ENCODE results near the gene SUGCT.
"Not testable (repeated sequence)": the region's sequence is repeated elsewhere in the genome, so short reads cannot be mapped to it uniquely, and the experiment has no call there.

Gene SUGCT

GRCh38 chr7:40211276-40212003, 76.6 kb downstream of the SUGCT start:
- H3K27ac ChIP-seq (ENCODE audit: low read length) = no peak overlapping the region
- no peak overlapping the region for H3K9ac ChIP-seq (ENCODE audit: low read length)
- no peaks in the 10 kb centered on the region for H3K36me3 ChIP-seq (ENCODE audit: control insufficient read depth, low read depth, low read length)
- no peaks in the 10 kb centered on the region for H3K27me3 ChIP-seq (ENCODE audit: control insufficient read depth, insufficient read depth, low read length)
- H3K4me1 ChIP-seq (ENCODE audit: control insufficient read depth, low read depth, low read length) = no peaks in the 10 kb centered on the region
- no peaks in the 10 kb centered on the region for H3K9me3 ChIP-seq (ENCODE audit: control insufficient read depth, low read depth, low read length)
- no peak overlapping the region for H3K4me3 ChIP-seq (ENCODE audit: low read length)

GRCh38 chr7:40213291-40213690, 78.5 kb downstream of the SUGCT start:
- H3K4me3 ChIP-seq (ENCODE audit: low read length) = no peak overlapping the region

GRCh38 chr7:40213856-40214255, 79.1 kb downstream of the SUGCT start:
- Histone ChIP-seq H3K36me3 (ENCODE audit: control insufficient read depth, low read depth, low read length) (no peaks in the 10 kb centered on the region), H3K4me1 (ENCODE audit: control insufficient read depth, low read depth, low read length) (no peaks in the 10 kb centered on the region), H3K27me3 (ENCODE audit: control insufficient read depth, insufficient read depth, low read length) (no peaks in the 10 kb centered on the region), H3K9me3 (ENCODE audit: control insufficient read depth, low read depth, low read length) (no peaks in the 10 kb centered on the region), H3K9ac (ENCODE audit: low read length) (no peak overlapping the region), H3K4me3 (ENCODE audit: low read length) (no peak overlapping the region), H3K27ac (ENCODE audit: low read length) (no peak overlapping the region)

More at GRCh38 chr7:40213291-40213690, 78.5 kb downstream of the SUGCT start:
- no peak overlapping the region for H3K9ac ChIP-seq (ENCODE audit: low read length)
- H3K9me3 ChIP-seq (ENCODE audit: control insufficient read depth, low read depth, low read length) = no peaks in the 10 kb centered on the region
- no peak overlapping the region for H3K27ac ChIP-seq (ENCODE audit: low read length)
- H3K27me3 ChIP-seq (ENCODE audit: control insufficient read depth, insufficient read depth, low read length) = no peaks in the 10 kb centered on the region
- H3K4me1 ChIP-seq (ENCODE audit: control insufficient read depth, low read depth, low read length) = no peaks in the 10 kb centered on the region
- no peaks in the 10 kb centered on the region for H3K36me3 ChIP-seq (ENCODE audit: control insufficient read depth, low read depth, low read length)

GRCh38 chr7:40218612-40219011, 83.8 kb downstream of the SUGCT start:
- H3K27me3 ChIP-seq (ENCODE audit: control insufficient read depth, insufficient read depth, low read length); H3K27ac ChIP-seq (ENCODE audit: low read length); H3K4me1 ChIP-seq (ENCODE audit: control insufficient read depth, low read depth, low read length); H3K9ac ChIP-seq (ENCODE audit: low read length); H3K36me3 ChIP-seq (ENCODE audit: control insufficient read depth, low read depth, low read length); H3K9me3 ChIP-seq (ENCODE audit: control insufficient read depth, low read depth, low read length); H3K4me3 ChIP-seq (ENCODE audit: low read length): not testable (repeated sequence)

- Histone ChIP-seq H3K27ac (ENCODE audit: low read length) (no peak overlapping the region), H3K36me3 (ENCODE audit: control insufficient read depth, low read depth, low read length) (no peaks in the 10 kb centered on the region), H3K27me3 (ENCODE audit: control insufficient read depth, insufficient read depth, low read length) (no peaks in the 10 kb centered on the region), H3K4me3 (ENCODE audit: low read length) (no peak overlapping the region), H3K9ac (ENCODE audit: low read length) (no peak overlapping the region), H3K4me1 (ENCODE audit: control insufficient read depth, low read depth, low read length) (no peaks in the 10 kb centered on the region), H3K9me3 (ENCODE audit: control insufficient read depth, low read depth, low read length) (no peaks in the 10 kb centered on the region)
These were observed 85.1 kb downstream of the SUGCT start for GRCh38 chr7:40219917-40220316.

GRCh38 chr7:40220421-40220911, 85.7 kb downstream of the SUGCT start:
- Histone ChIP-seq H3K27me3 (ENCODE audit: control insufficient read depth, insufficient read depth, low read length) (no peaks in the 10 kb centered on the region), H3K27ac (ENCODE audit: low read length) (no peak overlapping the region), H3K9ac (ENCODE audit: low read length) (no peak overlapping the region), H3K36me3 (ENCODE audit: control insufficient read depth, low read depth, low read length) (no peaks in the 10 kb centered on the region), H3K4me1 (ENCODE audit: control insufficient read depth, low read depth, low read length) (no peaks in the 10 kb centered on the region), H3K9me3 (ENCODE audit: control insufficient read depth, low read depth, low read length) (no peaks in the 10 kb centered on the region), H3K4me3 (ENCODE audit: low read length) (no peak overlapping the region)

GRCh38 chr7:40221836-40222235, 87.0 kb downstream of the SUGCT start:
- H3K9me3 ChIP-seq (ENCODE audit: control insufficient read depth, low read depth, low read length) = no peaks in the 10 kb centered on the region
- H3K27ac ChIP-seq (ENCODE audit: low read length) = no peak overlapping the region
- H3K36me3 ChIP-seq (ENCODE audit: control insufficient read depth, low read depth, low read length) = no peaks in the 10 kb centered on the region
- H3K27me3 ChIP-seq (ENCODE audit: control insufficient read depth, insufficient read depth, low read length) = no peaks in the 10 kb centered on the region
- H3K4me1 ChIP-seq (ENCODE audit: control insufficient read depth, low read depth, low read length) = no peaks in the 10 kb centered on the region
- H3K9ac ChIP-seq (ENCODE audit: low read length) = no peak overlapping the region
- no peak overlapping the region for H3K4me3 ChIP-seq (ENCODE audit: low read length)

GRCh38 chr7:40223451-40224127, 88.8 kb downstream of the SUGCT start:
- H3K27ac ChIP-seq (ENCODE audit: low read length) = no peak overlapping the region
- no peak overlapping the region for H3K4me3 ChIP-seq (ENCODE audit: low read length)
- H3K27me3 ChIP-seq (ENCODE audit: control insufficient read depth, insufficient read depth, low read length) = no peaks in the 10 kb centered on the region
- no peak overlapping the region for H3K9ac ChIP-seq (ENCODE audit: low read length)
- H3K36me3 ChIP-seq (ENCODE audit: control insufficient read depth, low read depth, low read length) = no peaks in the 10 kb centered on the region
- no peaks in the 10 kb centered on the region for H3K4me1 ChIP-seq (ENCODE audit: control insufficient read depth, low read depth, low read length)
- H3K9me3 ChIP-seq (ENCODE audit: control insufficient read depth, low read depth, low read length) = no peaks in the 10 kb centered on the region

- Histone ChIP-seq H3K9ac (ENCODE audit: low read length) (no peak overlapping the region), H3K4me3 (ENCODE audit: low read length) (no peak overlapping the region), H3K27ac (ENCODE audit: low read length) (no peak overlapping the region), H3K4me1 (ENCODE audit: control insufficient read depth, low read depth, low read length) (peaks cover 4% of the 10 kb centered on the region), H3K27me3 (ENCODE audit: control insufficient read depth, insufficient read depth, low read length) (no peaks in the 10 kb centered on the region), H3K36me3 (ENCODE audit: control insufficient read depth, low read depth, low read length) (no peaks in the 10 kb centered on the region), H3K9me3 (ENCODE audit: control insufficient read depth, low read depth, low read length) (no peaks in the 10 kb centered on the region)
These were observed 95.3 kb downstream of the SUGCT start for GRCh38 chr7:40230101-40230500.

GRCh38 chr7:40231796-40232195, 97.0 kb downstream of the SUGCT start:
- no peak overlapping the region for H3K4me3 ChIP-seq (ENCODE audit: low read length)
- no peaks in the 10 kb centered on the region for H3K9me3 ChIP-seq (ENCODE audit: control insufficient read depth, low read depth, low read length)
- H3K27me3 ChIP-seq (ENCODE audit: control insufficient read depth, insufficient read depth, low read length) = no peaks in the 10 kb centered on the region
- no peaks in the 10 kb centered on the region for H3K36me3 ChIP-seq (ENCODE audit: control insufficient read depth, low read depth, low read length)
- no peak overlapping the region for H3K9ac ChIP-seq (ENCODE audit: low read length)
- H3K4me1 ChIP-seq (ENCODE audit: control insufficient read depth, low read depth, low read length) = peaks cover 4% of the 10 kb centered on the region
- H3K27ac ChIP-seq (ENCODE audit: low read length) = no peak overlapping the region

GRCh38 chr7:40232242-40232893, 97.6 kb downstream of the SUGCT start:
- Histone ChIP-seq H3K36me3 (ENCODE audit: control insufficient read depth, low read depth, low read length) (no peaks in the 10 kb centered on the region), H3K27ac (ENCODE audit: low read length) (no peak overlapping the region), H3K4me1 (ENCODE audit: control insufficient read depth, low read depth, low read length) (peaks cover 4% of the 10 kb centered on the region), H3K9me3 (ENCODE audit: control insufficient read depth, low read depth, low read length) (no peaks in the 10 kb centered on the region), H3K4me3 (ENCODE audit: low read length) (no peak overlapping the region), H3K9ac (ENCODE audit: low read length) (no peak overlapping the region), H3K27me3 (ENCODE audit: control insufficient read depth, insufficient read depth, low read length) (no peaks in the 10 kb centered on the region)
